ENCODE results near the gene GINM1.

The GINM1 gene

GRCh38 chr6:149593408-149593807 is 27.2 kb downstream of the GINM1 start:
- DNase-seq (ENCODE audit: low read depth in 2 of 3, low spot score in 1 of 3) = no peak

- DNase-seq (ENCODE audit: low read depth in 2 of 3, low spot score in 1 of 3) = no peak
Observed at GRCh38 chr6:149600508-149600907, 34.3 kb downstream of the GINM1 start.

DNA sequence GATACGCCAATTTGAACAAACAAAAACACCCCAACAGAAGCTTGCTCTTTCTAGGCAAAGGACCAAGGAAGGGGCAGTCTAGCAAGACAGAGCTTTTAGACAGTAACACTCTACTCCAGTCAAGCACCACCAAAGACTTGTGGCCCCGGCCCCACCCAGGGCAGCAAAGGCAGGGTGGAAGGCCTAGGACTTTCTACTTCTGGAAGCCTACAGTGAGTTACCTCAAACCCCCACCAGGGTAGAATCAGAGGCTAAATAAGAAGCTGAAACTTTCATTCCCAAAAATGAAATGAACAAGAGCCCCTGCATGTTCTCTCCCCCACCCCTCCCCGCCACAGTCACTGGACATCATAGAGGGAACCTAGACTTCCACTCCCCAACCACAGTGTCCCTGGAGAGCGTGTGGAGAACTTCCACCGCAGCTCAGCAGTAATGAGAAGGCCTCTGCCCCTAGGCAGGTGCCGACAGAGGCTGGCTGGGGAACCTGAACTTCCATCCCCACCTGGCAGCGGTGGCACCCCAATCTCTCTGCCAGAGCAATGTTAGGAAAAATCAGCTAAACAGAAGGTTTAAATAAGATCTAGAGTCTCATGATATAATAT is 42.3 kb downstream of the GINM1 start:
- no peak for DNase-seq (ENCODE audit: low read depth in 2 of 3, low spot score in 1 of 3)

GRCh38 chr6:149614337-149614736 is 48.2 kb downstream of the GINM1 start:
- DNase-seq (ENCODE audit: low read depth in 2 of 3, low spot score in 1 of 3) = no peak

DNA sequence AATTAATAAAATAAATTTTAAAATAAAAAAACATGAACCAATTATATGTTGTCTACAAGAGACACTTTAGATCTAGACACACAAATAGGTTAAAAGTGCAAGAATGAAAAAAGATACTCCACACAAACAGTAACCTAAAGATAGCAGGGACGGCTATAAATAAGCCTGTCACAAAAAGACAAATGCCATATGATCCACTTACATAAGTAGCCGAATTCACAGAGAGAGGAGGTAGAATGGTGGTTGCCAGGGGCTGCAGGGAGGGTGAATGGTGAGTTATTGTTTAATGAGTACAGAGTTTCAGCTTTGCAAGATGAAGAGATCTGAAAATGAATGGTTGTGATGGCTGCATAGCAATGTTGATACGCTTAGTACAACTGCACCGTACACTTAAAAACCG is 49.6 kb downstream of the GINM1 start:
- DNase-seq (ENCODE audit: low read depth in 2 of 3, low spot score in 1 of 3) = no peak

GRCh38 chr6:149627672-149628071 is 61.5 kb downstream of the GINM1 start:
- no peak for DNase-seq (ENCODE audit: low read depth in 2 of 3, low spot score in 1 of 3)

- no peak for DNase-seq (ENCODE audit: low read depth in 2 of 3, low spot score in 1 of 3)
Observed at GRCh38 chr6:149628875-149629510, 62.8 kb downstream of the GINM1 start.

DNA sequence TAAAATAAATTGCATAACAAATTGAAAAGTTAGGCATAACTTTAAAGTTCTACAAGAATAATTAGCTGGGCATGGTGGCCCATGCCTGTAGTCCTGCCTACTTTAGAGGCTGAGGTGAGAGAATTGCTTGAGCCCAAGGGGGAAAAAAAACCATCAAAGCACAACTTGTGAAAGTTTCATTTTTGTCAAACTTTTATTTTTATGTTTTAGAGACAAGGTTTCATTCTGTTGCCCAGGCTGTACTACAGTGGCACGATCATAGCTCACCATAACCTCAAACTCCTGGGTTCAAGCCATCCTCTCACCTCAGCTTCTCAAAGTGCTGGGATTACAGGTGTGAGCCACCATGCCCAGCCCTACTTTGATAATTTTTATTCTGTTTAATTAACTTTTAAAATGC is 68.1 kb downstream of the GINM1 start:
- no peak for DNase-seq (ENCODE audit: low read depth in 2 of 3, low spot score in 1 of 3)

GRCh38 chr6:149636124-149636523 is 69.9 kb downstream of the GINM1 start:
- DNase-seq (ENCODE audit: low read depth in 2 of 3, low spot score in 1 of 3) = no peak

All from stimulated activated CD4-positive, alpha-beta T cell treated with anti-CD3 and anti-CD28 coated beads, Interleukin-12 subunit alpha, Interleukin-12 subunit beta, amount 100 ng/mL, for 48 hours (primary cell).